Parathyroid adenoma (tissue), 2 donors: ENCODE data around the gene ATF3.

Experiments
- H2AFZ ChIP-seq: fragments of 300-600 bp; sonication (generic); one replicate; pipeline ENCODE4 v1.7.0; 2017; ENCODE audit warnings: antibody characterized with exemption, mild to moderate bottlenecking
- H3K27ac ChIP-seq: fragments of 300-600 bp; sonication (generic); one replicate; pipeline ENCODE4 v1.7.0; 2017
- H3K27me3 ChIP-seq: fragments of 300-600 bp; sonication (generic); one replicate; pipeline ENCODE4 v1.7.0; 2017; ENCODE audit warnings: low read length; ENCODE audit not compliant: control insufficient read depth, insufficient read depth
- H3K36me3 ChIP-seq: fragments of 300-600 bp; sonication (generic); one replicate; pipeline ENCODE4 v1.7.0; 2017; ENCODE audit warnings: low read length; ENCODE audit not compliant: control insufficient read depth, insufficient read depth
- H3K4me1 ChIP-seq: fragments of 300-600 bp; sonication (generic); one replicate; pipeline ENCODE4 v1.7.0; 2017; ENCODE audit warnings: control low read depth
- H3K4me2 ChIP-seq: fragments of 300-600 bp; sonication (generic); one replicate; pipeline ENCODE4 v1.7.0; 2017; ENCODE audit warnings: low read length
- H3K4me3 ChIP-seq: fragments of 300-600 bp; sonication (generic); one replicate; pipeline ENCODE4 v1.7.0; 2017; ENCODE audit warnings: low read depth, low read length
- H3K79me2 ChIP-seq: fragments of 300-600 bp; sonication (generic); one replicate; pipeline ENCODE4 v1.7.0; 2017; ENCODE audit warnings: control low read depth
- H3K9ac ChIP-seq: fragments of 300-600 bp; sonication (generic); one replicate; pipeline ENCODE4 v1.7.0; 2017; ENCODE audit warnings: mild to moderate bottlenecking
- H3K9me3 ChIP-seq: fragments of 300-600 bp; sonication (generic); one replicate; pipeline ENCODE4 v1.7.0; 2017; ENCODE audit warnings: low read length; ENCODE audit not compliant: control insufficient read depth
- CTCF ChIP-seq: fragments of 300-600 bp; sonication (generic); IDR thresholded peaks from one replicate; pipeline ENCODE4 v1.7.0; 2017; ENCODE audit warnings: antibody characterized with exemption, mild to moderate bottlenecking
- donor health status: primary hyperparathyroidism.

ATF3 gene

GRCh38 chr1:212620293-212620692 is 11.7 kb downstream of the ATF3 start:
- Histone ChIP-seq H2AFZ (no peak overlapping the region), H3K4me3 (no peak overlapping the region), H3K27ac (no peak overlapping the region), H3K4me2 (no peak overlapping the region), H3K9ac (no peak overlapping the region), H3K36me3 (no peaks in the 10 kb centered on the region), H3K9me3 (no peaks in the 10 kb centered on the region), H3K79me2 (no peaks in the 10 kb centered on the region), H3K4me1 (no peaks in the 10 kb centered on the region), H3K27me3 (no peaks in the 10 kb centered on the region)
- TF ChIP-seq CTCF = no peak

GRCh38 chr1:212621043-212621948 is 12.7 kb downstream of the ATF3 start:
- Histone ChIP-seq H3K4me3 (no peak overlapping the region), H3K4me2 (no peak overlapping the region), H3K36me3 (no peaks in the 10 kb centered on the region), H3K27me3 (no peaks in the 10 kb centered on the region), H2AFZ (no peak overlapping the region), H3K4me1 (no peaks in the 10 kb centered on the region), H3K79me2 (no peaks in the 10 kb centered on the region), H3K9me3 (no peaks in the 10 kb centered on the region), H3K27ac (no peak overlapping the region), H3K9ac (no peak overlapping the region)
- no peak for TF ChIP-seq CTCF

- no peaks in the 10 kb centered on the region for H3K9me3 ChIP-seq
- no peak for TF ChIP-seq CTCF
- no peaks in the 10 kb centered on the region for H3K27me3 ChIP-seq
- no peaks in the 10 kb centered on the region for H3K36me3 ChIP-seq
- H2AFZ ChIP-seq = no peak overlapping the region
- H3K4me1 ChIP-seq = no peaks in the 10 kb centered on the region
- no peaks in the 10 kb centered on the region for H3K79me2 ChIP-seq
- H3K4me3 ChIP-seq = no peak overlapping the region
- no peak overlapping the region for H3K27ac ChIP-seq
- no peak overlapping the region for H3K4me2 ChIP-seq
- H3K9ac ChIP-seq = no peak overlapping the region
Measured at GRCh38 chr1:212621949-212622305, 13.4 kb downstream of the ATF3 start.

DNA sequence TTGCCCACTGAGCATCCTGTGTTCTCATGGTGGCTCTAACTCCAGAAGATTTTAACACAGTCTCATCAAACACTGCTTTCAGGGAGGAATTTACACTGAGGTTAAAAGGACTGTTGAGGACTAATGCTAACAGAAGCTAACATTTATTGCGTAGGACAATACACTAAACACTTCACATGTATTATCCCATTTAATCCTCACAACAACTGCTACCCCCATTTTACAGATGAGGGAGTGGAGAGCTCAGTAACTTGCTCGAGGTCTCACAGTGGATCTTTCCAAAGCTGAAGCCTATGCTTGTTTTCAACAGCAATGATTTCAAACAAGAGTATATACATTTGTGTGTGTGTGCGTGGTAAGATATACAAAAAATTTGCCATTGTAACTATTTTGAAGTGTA is 13.9 kb downstream of the ATF3 start:
- H3K4me2 ChIP-seq = no peak overlapping the region

More for the DNA sequence above, 13.9 kb downstream of the ATF3 start:
- no peak overlapping the region for H3K4me3 ChIP-seq
- no peaks in the 10 kb centered on the region for H3K27me3 ChIP-seq
- H3K36me3 ChIP-seq = no peaks in the 10 kb centered on the region
- no peak overlapping the region for H3K27ac ChIP-seq
- no peak overlapping the region for H3K9ac ChIP-seq
- no peak for TF ChIP-seq CTCF
- no peaks in the 10 kb centered on the region for H3K9me3 ChIP-seq
- no peak overlapping the region for H2AFZ ChIP-seq
- no peaks in the 10 kb centered on the region for H3K4me1 ChIP-seq
- H3K79me2 ChIP-seq = no peaks in the 10 kb centered on the region
